T47D (cell line): ENCODE results near the gene RPP38.
A peak's percentile ranks its signal among the peaks of the same experiment; 100 is the strongest.

Experiments used
- DNase-seq, 2 experiments: peaks; one replicate each; pipeline versions ENCODE4 v3.0.0 to v3.0.0-alpha.2; 2011 to 2012; ENCODE audit warnings: low read depth in 1 of 2, low spot score in 1 of 2
- JUND ChIP-seq: IDR thresholded peaks from 2 replicates; pipeline ENCODE4 v1.6.1; 2012; ENCODE audit warnings: low read depth
- in situ Hi-C: cut with HindIII; loops from 2 replicates; pipeline ENCODE4 v1.10.0; 2016; ENCODE audit warnings: low sequenced_read_pairs, low pct_unique_long_range_greater_than_20kb

Gene RPP38, protein sequence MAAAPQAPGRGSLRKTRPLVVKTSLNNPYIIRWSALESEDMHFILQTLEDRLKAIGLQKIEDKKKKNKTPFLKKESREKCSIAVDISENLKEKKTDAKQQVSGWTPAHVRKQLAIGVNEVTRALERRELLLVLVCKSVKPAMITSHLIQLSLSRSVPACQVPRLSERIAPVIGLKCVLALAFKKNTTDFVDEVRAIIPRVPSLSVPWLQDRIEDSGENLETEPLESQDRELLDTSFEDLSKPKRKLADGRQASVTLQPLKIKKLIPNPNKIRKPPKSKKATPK

DNA sequence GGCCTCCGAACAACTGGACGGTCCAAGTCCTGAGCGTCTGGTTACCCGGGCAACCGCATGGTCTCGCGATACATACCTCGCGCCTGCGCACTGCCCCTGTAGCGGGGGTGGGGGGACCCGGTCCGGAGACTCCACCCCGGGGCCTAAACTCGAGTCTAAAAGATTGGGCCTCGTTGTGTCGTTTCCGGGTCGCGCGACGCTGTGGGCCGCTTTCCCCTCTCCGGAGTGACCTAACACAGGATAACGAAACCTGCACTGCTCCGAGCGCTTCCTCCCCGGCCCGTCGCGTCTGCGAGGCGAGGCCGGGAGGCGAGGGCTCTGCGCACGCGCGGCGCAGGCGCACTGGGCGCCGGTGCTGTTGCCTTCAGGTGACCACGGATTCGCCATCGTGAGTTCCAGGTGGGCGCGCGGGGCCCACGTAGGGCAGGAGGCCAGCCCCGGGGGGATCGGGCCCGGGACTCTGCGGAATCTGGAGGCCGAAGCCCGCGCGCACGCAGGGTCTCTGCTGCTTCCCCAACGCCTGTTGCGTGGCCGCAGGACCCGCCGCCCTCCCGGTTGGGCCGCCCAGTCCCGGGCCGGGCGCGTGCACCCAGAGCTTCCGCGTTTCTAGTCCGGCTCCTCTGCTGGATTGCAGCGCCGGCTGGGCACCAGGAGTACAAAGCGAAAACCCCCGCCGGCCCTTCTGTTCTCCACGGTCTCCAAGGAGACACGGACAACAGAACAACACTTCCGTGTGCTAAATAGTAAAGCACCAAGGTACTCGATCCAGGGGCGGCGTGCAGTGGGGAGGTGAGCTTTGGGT lies at the start of gene RPP38:
RPP38 (plus strand) TSS at position 345 of the 802 bp plus-strand sequence. CDS start 5,960 bp downstream, outside the sequence.
- DNase-seq = peak; percentile 94 to 99
- in situ Hi-C loops = no loop called here
- TF ChIP-seq JUND = no peak

DNA sequence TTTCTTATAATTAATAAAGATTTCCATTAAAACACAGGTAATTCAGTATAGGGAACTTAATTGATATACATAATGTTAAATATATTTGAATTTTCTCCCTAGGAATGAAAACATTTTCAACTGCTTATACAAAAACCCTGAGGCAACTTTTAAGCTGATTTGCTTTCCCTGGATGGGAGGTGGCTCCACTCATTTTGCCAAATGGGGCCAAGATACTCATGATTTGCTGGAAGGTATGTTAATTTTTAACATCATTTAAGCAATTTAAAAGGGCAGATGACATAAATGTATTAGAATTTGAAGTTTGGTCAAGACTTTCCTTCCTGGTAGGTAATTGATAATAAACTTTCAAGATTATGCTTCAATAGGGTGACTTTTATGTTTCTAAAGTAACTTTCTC lies 47.6 kb upstream of the RPP38 start:
- no peak for TF ChIP-seq JUND
- DNase-seq = no peak
- in situ Hi-C loops = no loop called here

DNA sequence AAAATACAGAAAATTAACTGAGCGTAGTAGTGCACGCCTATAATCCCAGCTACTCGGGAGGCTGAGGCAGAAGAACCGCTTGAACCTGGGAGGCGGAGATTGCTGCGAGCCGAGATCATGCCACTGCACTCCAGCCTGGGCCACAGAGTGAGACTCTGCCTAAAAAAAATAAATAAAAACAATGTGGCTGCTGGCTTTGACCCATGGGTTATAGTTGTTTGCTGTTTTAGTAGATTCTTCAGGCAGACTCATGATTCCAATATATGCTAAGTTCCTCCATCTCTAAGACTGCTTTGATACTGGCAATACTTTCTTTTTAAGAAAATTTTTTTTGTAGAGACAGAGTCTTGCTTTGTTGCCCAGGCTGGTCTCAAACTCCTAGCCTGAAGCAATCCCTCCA lies 45.0 kb upstream of the RPP38 start:
- DNase-seq = no peak
- TF ChIP-seq JUND = no peak
- in situ Hi-C loops = no loop called here

DNA sequence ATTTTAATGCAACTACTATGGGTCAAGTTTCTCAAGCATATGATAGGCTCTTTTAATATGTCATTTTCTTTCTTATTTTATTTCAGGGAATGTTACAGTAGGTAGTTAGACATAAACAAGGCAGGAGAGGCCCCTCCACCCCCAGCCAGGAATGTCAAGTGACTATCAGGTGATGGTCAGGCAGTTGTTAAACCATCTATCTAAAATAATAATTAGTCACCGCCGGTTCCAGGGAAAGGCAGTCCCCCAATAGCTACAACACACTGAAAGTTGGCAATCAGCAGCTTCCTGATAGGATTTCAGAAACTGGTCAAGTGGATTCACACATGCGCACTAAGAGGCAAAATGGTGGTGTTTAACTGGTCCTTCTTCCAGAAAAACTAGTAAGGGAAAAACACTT lies 44.1 kb upstream of the RPP38 start:
- in situ Hi-C loops = no loop called here
- TF ChIP-seq JUND = no peak

DNA sequence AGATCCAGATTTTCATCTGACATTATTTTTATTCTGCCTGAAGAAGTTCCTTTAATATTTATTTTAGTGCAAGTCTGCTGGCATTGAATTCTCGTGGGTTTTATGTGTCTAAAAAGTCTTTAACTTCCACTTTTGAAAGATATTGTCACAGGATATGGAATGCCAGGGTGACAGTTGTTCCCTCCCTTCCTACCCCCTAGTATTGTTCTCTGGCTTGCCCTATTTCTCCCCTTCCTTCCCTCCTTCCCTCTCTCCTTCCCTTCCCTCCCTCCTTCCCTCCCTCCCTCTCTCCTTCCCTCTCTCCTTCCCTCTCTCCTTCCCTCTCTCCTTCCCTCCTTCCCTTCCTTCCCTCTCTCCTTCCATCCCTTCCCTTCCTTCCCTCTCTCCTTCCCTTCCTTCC lies 38.5 kb upstream of the RPP38 start:
- in situ Hi-C loops = no loop called here
- DNase-seq = no peak
- TF ChIP-seq JUND = no peak

More for the DNA sequence above, 44.1 kb upstream of the RPP38 start:
- no peak for DNase-seq

DNA sequence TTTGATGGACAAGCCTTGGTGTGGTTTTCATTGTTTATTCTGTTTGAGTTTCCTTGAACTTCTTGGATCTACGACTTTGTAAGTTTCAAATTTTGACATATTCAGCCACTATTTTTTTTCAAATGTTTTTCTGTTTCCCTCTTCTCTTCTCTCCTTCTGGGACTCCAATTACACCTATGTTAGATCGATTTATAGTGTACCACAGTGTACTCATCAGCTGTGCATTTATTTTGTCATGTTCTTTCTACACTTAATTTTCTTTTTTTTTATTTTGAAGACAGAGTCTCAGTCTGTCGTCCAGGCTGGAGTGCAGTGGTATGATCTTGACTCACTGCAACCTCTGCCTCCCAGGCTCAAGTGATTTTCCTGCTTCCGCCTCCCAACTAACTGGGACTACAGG lies 37.2 kb upstream of the RPP38 start:
- in situ Hi-C loops = no loop called here
- TF ChIP-seq JUND = no peak

DNA sequence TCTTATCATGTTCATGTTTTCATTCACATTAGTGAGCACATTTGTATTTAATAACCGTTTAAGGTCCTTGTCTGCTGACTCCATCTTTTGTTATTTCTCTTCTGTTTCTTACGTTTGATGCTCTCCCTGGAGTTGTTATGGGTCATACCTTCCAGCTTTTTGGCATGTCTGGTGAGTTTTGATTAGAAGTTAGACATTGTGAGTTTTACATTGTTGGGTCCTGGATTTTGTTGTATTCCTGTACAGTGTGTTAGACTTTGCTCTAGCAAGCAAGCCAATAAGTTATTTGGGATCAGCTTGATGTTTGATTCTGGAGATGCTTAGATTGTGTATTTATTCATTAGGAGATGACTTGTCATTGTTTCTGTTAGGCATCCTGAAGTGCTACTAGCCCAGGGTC lies 36.5 kb upstream of the RPP38 start:
- in situ Hi-C loops = no loop called here
- no peak for TF ChIP-seq JUND
- no peak for DNase-seq

More for the DNA sequence above, 37.2 kb upstream of the RPP38 start:
- DNase-seq = no peak

DNA sequence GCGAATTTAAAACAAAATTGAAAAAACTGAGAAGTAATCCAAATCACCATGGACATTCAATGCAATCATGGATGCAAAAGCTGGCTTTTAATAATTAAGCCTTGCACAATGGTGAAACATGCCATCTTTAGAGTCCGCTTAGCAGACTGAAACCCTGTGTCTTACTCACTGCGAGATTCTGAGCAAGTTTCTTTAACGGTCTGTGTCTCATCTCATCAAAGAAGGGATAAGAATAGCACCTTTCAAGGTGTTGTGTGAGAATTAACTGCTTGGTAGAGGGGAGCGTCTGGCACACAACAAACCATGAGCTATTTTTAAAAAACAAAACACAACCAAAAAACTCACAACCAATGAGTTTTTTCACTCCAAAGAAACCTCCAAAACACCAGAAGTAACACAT lies 30.0 kb upstream of the RPP38 start:
- in situ Hi-C loops = no loop called here
- no peak for DNase-seq

DNA sequence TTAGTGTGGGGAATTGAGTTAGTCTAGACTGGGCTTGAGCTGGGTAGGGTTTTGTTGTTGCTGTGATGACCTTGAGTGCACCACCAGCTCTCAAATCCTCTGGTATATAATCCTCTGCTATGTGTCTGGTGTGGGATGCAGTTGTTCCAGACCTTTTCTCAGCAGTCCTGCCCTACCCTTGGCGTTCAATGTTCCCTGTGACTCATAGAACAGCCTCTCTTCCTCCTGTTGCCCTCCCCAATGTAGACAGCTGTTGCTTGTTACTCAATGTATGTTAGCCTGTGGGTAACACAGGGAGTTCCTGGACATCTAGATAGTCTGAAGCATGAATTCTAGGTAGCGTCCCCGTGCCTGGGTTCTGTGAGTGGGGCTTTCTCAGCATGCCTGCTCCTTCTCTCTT lies 28.4 kb upstream of the RPP38 start:
- in situ Hi-C loops = no loop called here
- DNase-seq = no peak
- TF ChIP-seq JUND = no peak

More for the DNA sequence above, 30.0 kb upstream of the RPP38 start:
- no peak for TF ChIP-seq JUND

DNA sequence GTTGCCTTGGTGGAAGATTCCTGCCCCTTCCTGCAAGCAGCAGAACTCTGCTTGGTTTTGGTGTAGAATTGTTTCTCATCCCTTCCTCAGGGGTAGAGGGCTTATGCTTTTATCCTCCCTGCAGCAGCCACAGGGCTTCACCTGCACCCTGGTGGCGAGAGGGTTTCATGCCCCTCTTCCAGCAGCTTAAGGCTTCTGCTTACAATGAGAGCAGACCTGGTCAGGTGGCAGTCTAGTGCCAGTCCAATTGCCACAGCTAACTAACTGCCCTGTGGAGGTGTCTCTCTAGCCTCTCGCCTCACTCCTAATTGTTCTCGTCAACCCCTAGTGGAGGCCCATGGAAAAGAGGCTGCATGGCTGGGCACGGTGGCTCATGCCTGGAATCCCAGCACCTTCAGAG lies 27.9 kb upstream of the RPP38 start:
- TF ChIP-seq JUND = no peak
- peak in 1 of 2 experiments; percentile 52 for DNase-seq
- in situ Hi-C loops = no loop called here

DNA sequence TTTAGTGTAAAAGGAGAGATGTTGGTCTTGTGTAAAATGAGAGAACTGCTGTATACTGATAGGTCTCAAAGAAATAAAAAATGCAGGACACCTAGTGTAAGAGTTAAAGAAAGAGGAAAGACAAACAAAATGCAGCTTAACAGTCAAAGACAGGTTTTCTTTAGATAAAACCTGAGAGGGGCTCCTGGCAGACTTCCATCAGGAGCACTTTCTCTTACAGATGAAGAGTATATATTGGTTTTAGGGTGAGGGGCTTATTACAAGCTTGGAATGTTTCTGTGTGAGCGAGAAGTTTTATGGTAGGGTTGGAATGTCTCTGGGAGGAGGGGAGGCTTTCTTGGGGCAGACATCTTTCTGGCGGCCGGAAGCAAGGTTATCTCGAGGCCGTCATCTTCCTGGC lies 24.8 kb upstream of the RPP38 start:
- DNase-seq = no peak
- no peak for TF ChIP-seq JUND
- in situ Hi-C loops = no loop called here

DNA sequence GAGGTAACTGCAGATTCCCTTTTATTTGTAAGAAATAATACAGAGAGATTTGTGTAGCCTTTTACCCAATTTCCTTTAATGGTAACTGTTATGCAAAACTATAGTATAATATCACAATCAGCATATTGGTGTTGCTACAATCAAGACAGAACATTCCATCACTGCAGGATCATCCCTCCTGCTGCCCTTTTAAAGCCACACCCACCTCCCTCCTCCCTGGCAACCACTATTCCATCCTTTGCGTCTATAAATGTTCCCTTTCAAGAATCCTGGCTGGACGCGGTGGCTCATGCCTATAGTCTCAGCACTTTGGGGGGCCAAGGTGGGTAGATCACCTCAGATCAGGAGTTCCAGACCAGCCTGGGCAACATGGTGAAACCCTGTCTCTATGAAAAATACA lies 21.7 kb upstream of the RPP38 start:
- in situ Hi-C loops = no loop called here
- TF ChIP-seq JUND = no peak
- DNase-seq = no peak
